ENCODE results near the gene GALNT10. TPM values are rescaled to one million over a fixed set of nuclear protein-coding genes. Genes with fewer than 3 reads are reported as not detected.

GALNT10 gene
- total and polyA plus RNA-seq, 2 donors from 2014 or later = 13.0 to 44.3 TPM

- Histone ChIP-seq H3K27me3 (ENCODE audit: control insufficient read depth, insufficient read depth, low read length) (no peaks in the 10 kb centered on the region), H3K27ac (ENCODE audit: low read depth in 2 of 2, low read length in 2 of 2) (no peak overlapping the region), H3K4me1 (ENCODE audit: control insufficient read depth in 2 of 3, insufficient read depth in 2 of 3, low read depth in 1 of 3, low read length in 3 of 3) (no peaks in the 10 kb centered on the region), H3K9ac (ENCODE audit: low read length in 3 of 3) (no peak overlapping the region), H3K4me3 (ENCODE audit: low read length in 3 of 3) (no peak overlapping the region), H3K9me3 (ENCODE audit: control insufficient read depth in 2 of 3, insufficient read depth in 1 of 3, low read length in 3 of 3) (no peaks in the 10 kb centered on the region), H3K36me3 (ENCODE audit: control insufficient read depth in 2 of 3, insufficient read depth in 3 of 3, low read length in 3 of 3) (no peaks in the 10 kb centered on the region)
- DNase-seq = no peak
- FAIRE-seq = no peak
- intact Hi-C loops (cut with DNase I) = no loop called here
- no peak for TF ChIP-seq CTCF (IDR thresholded peaks at IDR 0.05; ENCODE audit: borderline replicate concordance, extremely low read depth, insufficient read depth)
These were observed 154.9 kb downstream of the GALNT10 start for GRCh38 chr5:154345255-154345952.

- intact Hi-C loops (cut with DNase I) = no loop called here
- no peak for TF ChIP-seq CTCF (IDR thresholded peaks at IDR 0.05; ENCODE audit: borderline replicate concordance, extremely low read depth, insufficient read depth)
These were observed 155.9 kb downstream of the GALNT10 start for GRCh38 chr5:154346427-154346826.

GRCh38 chr5:154349626-154350264 lies 159.2 kb downstream of the GALNT10 start:
- H3K9me3 ChIP-seq (ENCODE audit: control insufficient read depth in 2 of 3, insufficient read depth in 1 of 3, low read length in 3 of 3) = no peaks in the 10 kb centered on the region
- no peak overlapping the region for H3K4me3 ChIP-seq (ENCODE audit: low read length in 3 of 3)
- no peak for TF ChIP-seq CTCF (IDR thresholded peaks at IDR 0.05; ENCODE audit: borderline replicate concordance, extremely low read depth, insufficient read depth)
- no peak overlapping the region for H3K27ac ChIP-seq (ENCODE audit: low read depth in 2 of 2, low read length in 2 of 2)
- DNase-seq (no peak), FAIRE-seq (no peak)
- H3K27me3 ChIP-seq (ENCODE audit: control insufficient read depth, insufficient read depth, low read length) = no peaks in the 10 kb centered on the region
- H3K9ac ChIP-seq (ENCODE audit: low read length in 3 of 3) = no peak overlapping the region
- H3K36me3 ChIP-seq (ENCODE audit: control insufficient read depth in 2 of 3, insufficient read depth in 3 of 3, low read length in 3 of 3) = no peaks in the 10 kb centered on the region
- peaks cover 0 to 3% (median 3%) of the 10 kb centered on the region in 3 donors for H3K4me1 ChIP-seq (ENCODE audit: control insufficient read depth in 2 of 3, insufficient read depth in 2 of 3, low read depth in 1 of 3, low read length in 3 of 3)
- intact Hi-C loops (cut with DNase I) = no loop called here

More at GRCh38 chr5:154346427-154346826, 155.9 kb downstream of the GALNT10 start:
- DNase-seq = no peak
- H3K27me3 ChIP-seq (ENCODE audit: control insufficient read depth, insufficient read depth, low read length) = no peaks in the 10 kb centered on the region
- FAIRE-seq = no peak
- H3K27ac ChIP-seq (ENCODE audit: low read depth in 2 of 2, low read length in 2 of 2) = no peak overlapping the region
- H3K4me3 ChIP-seq (ENCODE audit: low read length in 3 of 3) = no peak overlapping the region
- no peaks in the 10 kb centered on the region for H3K4me1 ChIP-seq (ENCODE audit: control insufficient read depth in 2 of 3, insufficient read depth in 2 of 3, low read depth in 1 of 3, low read length in 3 of 3)
- H3K9ac ChIP-seq (ENCODE audit: low read length in 3 of 3) = no peak overlapping the region
- H3K9me3 ChIP-seq (ENCODE audit: control insufficient read depth in 2 of 3, insufficient read depth in 1 of 3, low read length in 3 of 3) = no peaks in the 10 kb centered on the region
- no peaks in the 10 kb centered on the region for H3K36me3 ChIP-seq (ENCODE audit: control insufficient read depth in 2 of 3, insufficient read depth in 3 of 3, low read length in 3 of 3)
